HCT116 (cell line): ENCODE data around the gene GATM. TPM values are rescaled to one million over a fixed set of nuclear protein-coding genes. Genes with fewer than 3 reads are reported as not detected.

Experiments
- ATAC-seq: fragments of 200-7000 bp; cut with Tn5 transposase; 2 replicates; pipeline ENCODE4 v1.9.1; 2020; ENCODE audit warnings: mild to moderate bottlenecking, moderate library complexity
- BruUV-seq: library from RNA; stranded (reverse); fragments of 400-500 nt; replicated peaks from 2 replicates; lab custom pipeline; 2021; lab: Mats Ljungman, UMichigan
- CTCF ChIA-PET: fragments of 300-600 bp; sonication (Branson Sonifier 250); formaldehyde crosslinking; loops from one replicate; lab custom pipeline; 2021; ENCODE audit warnings: antibody characterized with exemption; lab: Charles Lee
- POLR2A ChIA-PET: fragments of 300-600, 350-600 bp; sonication (Branson Sonifier 250); formaldehyde crosslinking; loops from one replicate; lab custom pipeline; 2021; ENCODE audit warnings: antibody characterized with exemption; lab: Charles Lee
- RAD21 ChIA-PET, 2 experiments: fragments of 300-600 bp; sonication (Branson Sonifier 250); formaldehyde crosslinking; loops; one replicate each; lab custom pipeline; 2023; ENCODE audit warnings: low total read pairs in 2 of 2; ENCODE audit not compliant: uncharacterized antibody in 2 of 2, unreplicated experiment in 2 of 2, low non-redundant PET in 1 of 2; lab: Charles Lee
- DNase-seq: peaks from one replicate; pipeline ENCODE4 v3.0.0-alpha.2; 2010; ENCODE audit warnings: low read depth, low spot score
- H2AFZ ChIP-seq: fragments of 200-600 bp; shearing (Covaris generic), sonication (generic); 2 replicates; pipeline ENCODE4 v1.6.1; 2017; ENCODE audit warnings: low read depth, mixed run types, mixed read lengths, antibody characterized with exemption, low read length; ENCODE audit not compliant: poor library complexity, severe bottlenecking
- H3K27ac ChIP-seq: 2 replicates; pipeline ENCODE4 v1.5.1; 2012; ENCODE audit warnings: low read depth, low read length
- H3K27me3 ChIP-seq: fragments of 200-600 bp; sonication (generic); 2 replicates; pipeline ENCODE4 v1.6.1; 2016; ENCODE audit warnings: mixed run types, low read length, mixed read lengths; ENCODE audit not compliant: insufficient read depth
- H3K36me3 ChIP-seq, 2 experiments: fragments of 200-500 bp in 1 of 2; fragments of 200-600 bp in 1 of 2; sonication (Bioruptor generic) in 1 of 2; sonication (generic) in 1 of 2; 2 replicates each; pipeline versions ENCODE4 v1.5.1 to v1.6.1; 2014 to 2016; ENCODE audit warnings: low read length in 2 of 2, inconsistent platforms in 1 of 2, mixed read lengths in 1 of 2, mixed run types in 1 of 2; ENCODE audit not compliant: insufficient read depth in 2 of 2, control insufficient read depth in 1 of 2
- H3K4me1 ChIP-seq, 2 experiments: fragments of 200-600 bp in 1 of 2; sonication (generic) in 1 of 2; 2 replicates each; pipeline versions ENCODE4 v1.5.1 to v1.6.1; 2012 to 2017; ENCODE audit warnings: low read length in 2 of 2, inconsistent platforms in 1 of 2, mild to moderate bottlenecking in 1 of 2, mixed read lengths in 1 of 2, mixed run types in 1 of 2, moderate library complexity in 1 of 2; ENCODE audit not compliant: insufficient read depth in 2 of 2, control insufficient read depth in 1 of 2
- H3K4me2 ChIP-seq: fragments of 200-600 bp; sonication (generic); 2 replicates; pipeline ENCODE4 v1.6.1; 2017; ENCODE audit warnings: mixed run types, low read length, mixed read lengths
- H3K4me3 ChIP-seq, 2 experiments: fragments of 200-600 bp in 1 of 2; sonication (generic) in 1 of 2; replicated peaks in 1 of 2; 2 replicates each; pipeline ENCODE4 v1.5.1; 2011 to 2016; ENCODE audit warnings: low read length in 2 of 2, control low read depth in 1 of 2, low read depth in 1 of 2, mild to moderate bottlenecking in 1 of 2, mixed read lengths in 1 of 2, mixed run types in 1 of 2
- H3K79me2 ChIP-seq: fragments of 200-600 bp; sonication (generic); 2 replicates; pipeline ENCODE4 v1.6.1; 2017; ENCODE audit warnings: mild to moderate bottlenecking, mixed run types, low read length, moderate library complexity, mixed read lengths; ENCODE audit not compliant: insufficient read depth
- H3K9ac ChIP-seq: fragments of 200-600 bp; sonication (generic); 2 replicates; pipeline ENCODE4 v1.6.1; 2016; ENCODE audit warnings: low read length, mixed read lengths
- H3K9me2 ChIP-seq: fragments of 200-600 bp; sonication (generic), shearing (Covaris generic); 2 replicates; pipeline ENCODE4 v1.6.1; 2017; ENCODE audit warnings: mixed run types, mild to moderate bottlenecking, moderate library complexity; ENCODE audit not compliant: insufficient read depth
- H3K9me3 ChIP-seq, 2 experiments: fragments of 200-500 bp in 1 of 2; fragments of 200-600 bp in 1 of 2; sonication (Bioruptor generic) in 1 of 2; sonication (generic) in 1 of 2; 2 replicates each; pipeline ENCODE4 v1.6.1; 2014 to 2017; ENCODE audit warnings: low read length in 2 of 2, mixed read lengths in 2 of 2, inconsistent platforms in 1 of 2, low read depth in 1 of 2, mild to moderate bottlenecking in 1 of 2, mixed run types in 1 of 2, moderate library complexity in 1 of 2; ENCODE audit not compliant: control insufficient read depth in 1 of 2, insufficient read depth in 1 of 2
- H4K20me1 ChIP-seq: fragments of 200-600 bp; sonication (generic), shearing (Covaris generic); 2 replicates; pipeline ENCODE4 v1.6.1; 2017; ENCODE audit warnings: mixed run types, mild to moderate bottlenecking, moderate library complexity; ENCODE audit not compliant: insufficient read depth
- ATF3 ChIP-seq: IDR thresholded peaks from 2 replicates; pipeline ENCODE4 v1.6.1; 2012
- CBX3 ChIP-seq: IDR thresholded peaks from 2 replicates; pipeline ENCODE4 v1.6.1; 2012; ENCODE audit warnings: low read depth
- CEBPB ChIP-seq: IDR thresholded peaks from 2 replicates; pipeline ENCODE4 v1.6.1; 2012; ENCODE audit warnings: low read depth
- EGR1 ChIP-seq: IDR thresholded peaks from 2 replicates; pipeline ENCODE4 v1.6.1; 2012; ENCODE audit warnings: low read depth
- ELF1 ChIP-seq: IDR thresholded peaks from 2 replicates; pipeline ENCODE4 v1.6.1; 2012; ENCODE audit warnings: low read depth, borderline replicate concordance
- JUND ChIP-seq: IDR thresholded peaks from 2 replicates; pipeline ENCODE4 v1.6.1; 2012
- MAX ChIP-seq: IDR thresholded peaks from 2 replicates; pipeline ENCODE4 v1.6.1; 2012
- POLR2A ChIP-seq: IDR thresholded peaks from 2 replicates; pipeline ENCODE4 v1.7.0; 2011; ENCODE audit warnings: borderline replicate concordance; ENCODE audit not compliant: insufficient read depth, insufficient read length; ENCODE audit errors: extremely low read depth
- POLR2AphosphoS5 ChIP-seq: IDR thresholded peaks from 2 replicates; pipeline ENCODE4 v1.6.1; 2011; ENCODE audit warnings: mild to moderate bottlenecking, low read depth, low read length, moderate library complexity
- RAD21 ChIP-seq: IDR thresholded peaks from 2 replicates; pipeline ENCODE4 v1.6.1; 2012; ENCODE audit warnings: low read depth, mild to moderate bottlenecking
- SP1 ChIP-seq: IDR thresholded peaks from 2 replicates; pipeline ENCODE4 v1.6.1; 2012; ENCODE audit warnings: low read depth
- SRF ChIP-seq: IDR thresholded peaks from 2 replicates; pipeline ENCODE4 v1.6.1; 2012; ENCODE audit warnings: low read depth
- TCF7L2 ChIP-seq: IDR thresholded peaks from 2 replicates; pipeline ENCODE4 v1.7.0; 2011; ENCODE audit warnings: borderline replicate concordance, inconsistent platforms; ENCODE audit not compliant: insufficient read depth, insufficient read length; ENCODE audit errors: extremely low read depth
- YY1 ChIP-seq: IDR thresholded peaks from 2 replicates; pipeline ENCODE4 v1.6.1; 2011; ENCODE audit warnings: low read length, low read depth, moderate library complexity, mild to moderate bottlenecking; ENCODE audit not compliant: insufficient replicate concordance; ENCODE audit errors: extremely low read depth
- ZBTB33 ChIP-seq: IDR thresholded peaks from 2 replicates; pipeline ENCODE4 v1.6.1; 2011; ENCODE audit warnings: mild to moderate bottlenecking, low read length, moderate library complexity; ENCODE audit not compliant: insufficient replicate concordance; ENCODE audit errors: extremely low read depth
- ZFX ChIP-seq: fragments of 450-650 bp; IDR thresholded peaks from 2 replicates; pipeline ENCODE4 v1.6.1; 2017
- intact Hi-C: fragments of 100-400 bp; cut with micrococcal nuclease; formaldehyde crosslinking; loops from 2 replicates; pipeline ENCODE4 v1.10.0; 2022
- total RNA-seq: library from RNA; stranded (reverse); gene quantifications from one replicate; pipeline ENCODE4 v1.2.1, GENCODE V29; 2021; ENCODE audit not compliant: unreplicated experiment

Gene GATM
- total RNA-seq, 1 experiment from 2014 or later, result 3.1 TPM

GRCh38 chr15:45427085-45427484, 48.7 kb upstream of the GATM start (continued):
- no peak for TF ChIP-seq ATF3
- TF ChIP-seq TCF7L2, result no peak
- no peak for TF ChIP-seq CEBPB
- TF ChIP-seq RAD21, result no peak
- no peak for TF ChIP-seq SRF
- no peak for TF ChIP-seq ZBTB33
- TF ChIP-seq, all 23 proteins: peak for 0

GRCh38 chr15:45425135-45425534, 46.8 kb upstream of the GATM start:
- Histone ChIP-seq H3K79me2 (no peaks in the 10 kb centered on the region), H3K27ac (no peak overlapping the region), H3K4me2 (no peak overlapping the region), H3K9me2 (no peaks in the 10 kb centered on the region), H3K9me3 (no peaks in the 10 kb centered on the region), H3K36me3 (peaks cover 0 to 19% of the 10 kb centered on the region in 2 experiments; a peak in 2 of 4 replicates), H2AFZ (no peak overlapping the region), H3K9ac (no peak overlapping the region), H3K27me3 (no peaks in the 10 kb centered on the region), H4K20me1 (no peaks in the 10 kb centered on the region), H3K4me3 (no peak overlapping the region), H3K4me1 (peaks cover 5 to 22% of the 10 kb centered on the region in 2 experiments; a peak in 3 of 4 replicates)
- ChIA-PET POLR2A (interaction anchor here (1.5 kb wide), 1 partner anchor 23 kb away, joined by 5 read pairs; a partner anchor contains a TSS), RAD21 (no interaction called here), CTCF (interaction anchor here (2.0 to 2.7 kb wide), 2 partner anchors 32 to 262 kb away, joined by 6 to 9 read pairs; no protein-coding TSS in a partner anchor)
- DNase-seq, result no peak
- intact Hi-C loops, result no loop called here
- ATAC-seq, result no peak
- no peak for TF ChIP-seq EGR1
- no peak for TF ChIP-seq CBX3
- TF ChIP-seq YY1, result no peak
- TF ChIP-seq POLR2AphosphoS5, result no peak
- TF ChIP-seq CEBPB, result no peak
- no peak for TF ChIP-seq ELF1
- TF ChIP-seq POLR2A, result no peak
- no peak for TF ChIP-seq ZFX
- no peak for TF ChIP-seq JUND
- TF ChIP-seq MAX, result no peak
- no peak for TF ChIP-seq SP1
- TF ChIP-seq ZBTB33, result no peak
- no peak for TF ChIP-seq ATF3
- TF ChIP-seq SRF, result no peak
- no TSS peak for BruUV-seq
